ENCODE data around the gene ARHGAP11B. TPM values are rescaled to one million over a fixed set of nuclear protein-coding genes. Genes with fewer than 3 reads are reported as not detected.
"Not testable (repeated sequence)": the region's sequence is repeated elsewhere in the genome, so short reads cannot be mapped to it uniquely, and the experiment has no call there.

ARHGAP11B gene

GRCh38 chr15:30670056-30670455 lies 44.1 kb downstream of the ARHGAP11B start:
- Mint-ChIP-seq H3K4me1 (ENCODE audit: low read depth) (peaks cover 7% of the 10 kb centered on the region), H3K36me3 (ENCODE audit: low read depth) (peaks cover 64% of the 10 kb centered on the region), H3K9me3 (peaks cover 4% of the 10 kb centered on the region), H3K27ac (no peak overlapping the region), H3K4me3 (ENCODE audit: low read depth) (no peak overlapping the region), H3K27me3 (ENCODE audit: low read depth) (no peaks in the 10 kb centered on the region)
- DNase-seq (ENCODE audit: low spot score), result no peak
- intact Hi-C loops (cut with micrococcal nuclease), result no loop called here

- H3K4me3 Mint-ChIP-seq (ENCODE audit: low read depth), result no peak overlapping the region
- H3K36me3 Mint-ChIP-seq (ENCODE audit: low read depth), result peaks cover 60% of the 10 kb centered on the region
- peaks cover 7% of the 10 kb centered on the region for H3K4me1 Mint-ChIP-seq (ENCODE audit: low read depth)
- no peak for DNase-seq (ENCODE audit: low spot score)
- intact Hi-C loops (cut with micrococcal nuclease), result no loop called here
- H3K9me3 Mint-ChIP-seq, result peaks cover 4% of the 10 kb centered on the region
- H3K27me3 Mint-ChIP-seq (ENCODE audit: low read depth), result no peaks in the 10 kb centered on the region
- no peak overlapping the region for H3K27ac Mint-ChIP-seq
Measured at GRCh38 chr15:30671309-30671708, 45.4 kb downstream of the ARHGAP11B start.

- peaks cover 4% of the 10 kb centered on the region for H3K9me3 Mint-ChIP-seq
- intact Hi-C loops (cut with micrococcal nuclease), result no loop called here
- DNase-seq (ENCODE audit: low spot score), result no peak
- peaks cover 4% of the 10 kb centered on the region for H3K4me1 Mint-ChIP-seq (ENCODE audit: low read depth)
- no peak overlapping the region for H3K27ac Mint-ChIP-seq
- H3K4me3 Mint-ChIP-seq (ENCODE audit: low read depth), result no peak overlapping the region
- H3K36me3 Mint-ChIP-seq (ENCODE audit: low read depth), result peaks cover 58% of the 10 kb centered on the region
- H3K27me3 Mint-ChIP-seq (ENCODE audit: low read depth), result no peaks in the 10 kb centered on the region
Measured at GRCh38 chr15:30675126-30675525, 49.2 kb downstream of the ARHGAP11B start.

- H3K9me3 Mint-ChIP-seq; H3K27me3 Mint-ChIP-seq (ENCODE audit: low read depth); H3K27ac Mint-ChIP-seq; H3K4me1 Mint-ChIP-seq (ENCODE audit: low read depth); DNase-seq (ENCODE audit: low spot score); intact Hi-C loops (cut with micrococcal nuclease); H3K4me3 Mint-ChIP-seq (ENCODE audit: low read depth): not testable (repeated sequence)
- H3K36me3 Mint-ChIP-seq (ENCODE audit: low read depth), result peaks cover 54% of the 10 kb centered on the region
Measured at GRCh38 chr15:30675891-30676290, 50.0 kb downstream of the ARHGAP11B start.

GRCh38 chr15:30680997-30681396 lies 55.1 kb downstream of the ARHGAP11B start:
- intact Hi-C loops (cut with micrococcal nuclease); DNase-seq (ENCODE audit: low spot score); H3K4me1 Mint-ChIP-seq (ENCODE audit: low read depth); H3K27me3 Mint-ChIP-seq (ENCODE audit: low read depth); H3K4me3 Mint-ChIP-seq (ENCODE audit: low read depth); H3K9me3 Mint-ChIP-seq; H3K27ac Mint-ChIP-seq: not testable (repeated sequence)
- H3K36me3 Mint-ChIP-seq (ENCODE audit: low read depth), result peaks cover 47% of the 10 kb centered on the region

GRCh38 chr15:30685709-30686285 lies 59.9 kb downstream of the ARHGAP11B start:
- DNase-seq (ENCODE audit: low spot score); H3K27me3 Mint-ChIP-seq (ENCODE audit: low read depth); H3K4me1 Mint-ChIP-seq (ENCODE audit: low read depth); H3K4me3 Mint-ChIP-seq (ENCODE audit: low read depth); H3K9me3 Mint-ChIP-seq; intact Hi-C loops (cut with micrococcal nuclease); H3K27ac Mint-ChIP-seq: not testable (repeated sequence)
- peaks cover 41% of the 10 kb centered on the region for H3K36me3 Mint-ChIP-seq (ENCODE audit: low read depth)

GRCh38 chr15:30686651-30687050 lies 60.7 kb downstream of the ARHGAP11B start:
- H3K9me3 Mint-ChIP-seq; H3K27me3 Mint-ChIP-seq (ENCODE audit: low read depth); H3K4me3 Mint-ChIP-seq (ENCODE audit: low read depth); DNase-seq (ENCODE audit: low spot score); H3K4me1 Mint-ChIP-seq (ENCODE audit: low read depth); intact Hi-C loops (cut with micrococcal nuclease); H3K27ac Mint-ChIP-seq: not testable (repeated sequence)
- H3K36me3 Mint-ChIP-seq (ENCODE audit: low read depth), result peaks cover 41% of the 10 kb centered on the region

Other genes with a start within 250 kb of the ARHGAP11B start
- gene CHRFAM7A, start 232.6 kb upstream of the ARHGAP11B start, total RNA-seq, result 2.1 TPM in 1 of 2 replicates, not detected in the other
- 2.9 and 3.0 TPM in 2 replicates for gene GOLGA8R, start 211.9 kb upstream of the ARHGAP11B start, total RNA-seq
- 1.3 and 1.4 TPM in 2 replicates for gene GOLGA8Q, start 74.1 kb upstream of the ARHGAP11B start, total RNA-seq
- gene GOLGA8H, start 22.1 kb upstream of the ARHGAP11B start, total RNA-seq, result 0.37 and 0.76 TPM in 2 replicates

Data from activated T-helper 2 cell treated with anti-CD3 and anti-CD28 coated beads, Interferon-gamma antibody, Interleukin-2, Interleukin-4, amounts not matched to agents 10 μg/mL and 5 μg/mL and 100 μg/mL, durations not matched to agents 14 hours and 24 hours and 36 hours (primary cell).